Measurements from ENCODE around the gene SDHAF1.
"Not testable (repeated sequence)": the region's sequence is repeated elsewhere in the genome, so short reads cannot be mapped to it uniquely, and the experiment has no call there.

SDHAF1 gene

DNA sequence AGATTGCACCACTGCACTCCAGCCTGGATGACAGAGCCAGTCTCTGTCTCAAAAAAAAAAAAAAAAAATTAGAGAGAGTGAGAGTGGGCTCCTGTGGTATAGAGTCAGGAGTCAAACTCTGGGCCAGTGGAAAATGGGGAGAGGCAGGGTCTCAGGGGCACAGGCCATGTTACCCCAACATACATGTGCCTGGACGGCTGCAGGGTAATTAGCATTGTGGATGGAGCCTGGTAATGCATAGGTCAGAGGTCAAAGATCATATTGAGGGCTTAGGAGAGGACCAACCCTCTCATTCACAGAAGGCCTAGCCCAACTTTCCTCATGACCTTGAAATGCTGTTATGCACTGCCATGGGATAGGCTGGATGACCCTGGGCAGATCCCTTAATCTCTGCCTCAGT is 30.6 kb downstream of the SDHAF1 start:
- no peak for DNase-seq

- no peak for DNase-seq
These were observed 31.3 kb downstream of the SDHAF1 start for GRCh38 chr19:36026091-36026876.

DNA sequence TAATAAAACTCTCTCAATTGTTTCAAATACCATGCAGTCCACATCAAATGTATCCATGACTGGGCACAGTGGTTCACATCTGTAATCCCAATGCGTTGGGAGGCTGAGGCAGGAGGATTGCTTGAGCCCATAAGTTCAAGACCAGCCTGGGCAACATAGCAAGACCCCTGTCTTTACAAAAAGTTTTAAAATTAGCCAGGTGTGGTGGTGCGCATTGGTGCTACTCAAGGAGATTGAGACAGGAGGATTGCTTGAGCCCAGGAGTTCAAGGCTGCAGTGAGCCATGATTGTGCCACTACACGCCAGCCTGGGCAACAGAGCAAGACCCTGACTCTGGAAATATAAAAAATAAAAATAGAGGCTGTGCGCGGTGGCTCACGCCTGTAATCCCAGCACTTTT is 32.7 kb downstream of the SDHAF1 start:
- DNase-seq, result no peak

DNA sequence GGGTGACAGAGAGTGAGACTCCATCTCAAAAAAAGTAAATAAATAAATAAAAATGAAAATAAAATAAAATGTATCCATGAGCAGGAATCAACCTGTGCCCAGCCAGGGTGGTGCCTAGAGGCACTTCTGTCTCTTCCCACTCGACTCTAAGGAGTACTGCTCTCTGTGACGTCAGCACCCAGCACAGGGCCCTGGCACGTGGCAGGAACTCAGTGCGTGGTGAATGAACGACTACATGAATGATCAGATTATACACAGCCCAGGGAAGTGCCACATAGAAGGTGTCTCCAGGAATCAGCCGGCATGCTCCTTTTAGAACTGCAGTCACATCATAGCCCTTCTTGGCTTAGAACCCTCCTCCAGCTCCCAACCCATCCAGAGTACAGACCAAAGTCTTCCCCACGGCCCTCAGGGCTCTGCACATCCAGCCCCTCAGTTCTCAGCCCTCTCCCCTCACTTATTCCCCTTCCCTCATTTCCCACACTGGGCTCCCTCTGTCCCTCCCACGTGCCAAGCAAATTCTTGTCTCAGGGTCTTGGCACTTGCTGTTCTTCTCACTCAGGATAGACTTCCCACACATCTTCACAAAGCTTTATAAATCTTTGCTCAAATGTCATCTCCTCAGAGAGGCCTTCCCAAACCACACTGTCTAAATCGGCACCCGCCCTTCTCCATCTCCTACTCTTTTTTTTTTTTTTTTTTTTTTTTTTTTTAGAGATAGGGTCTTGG is 33.5 kb downstream of the SDHAF1 start:
- DNase-seq, result no peak

- no peak for DNase-seq
These were observed 35.5 kb downstream of the SDHAF1 start for GRCh38 chr19:36030264-36031148.

DNA sequence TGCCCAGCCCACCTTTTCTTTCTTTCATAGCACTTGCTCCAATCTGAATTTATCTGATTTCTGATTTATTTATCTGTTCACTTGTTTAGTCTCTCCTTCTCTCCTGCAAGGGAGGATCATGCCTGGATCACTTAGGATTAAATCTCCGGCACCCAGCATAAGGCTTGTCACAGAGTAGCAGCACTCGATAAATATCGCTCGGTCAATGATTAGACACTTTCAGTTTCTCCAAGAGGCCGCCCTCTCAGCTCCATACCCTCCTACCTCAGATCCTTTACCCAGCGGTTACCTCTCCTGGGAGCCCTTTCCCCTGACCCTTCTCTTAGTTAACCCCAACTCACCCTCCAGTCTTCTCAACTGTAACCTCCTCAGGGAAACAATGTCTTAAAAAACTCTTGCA is 36.3 kb downstream of the SDHAF1 start:
- no peak for DNase-seq

DNA sequence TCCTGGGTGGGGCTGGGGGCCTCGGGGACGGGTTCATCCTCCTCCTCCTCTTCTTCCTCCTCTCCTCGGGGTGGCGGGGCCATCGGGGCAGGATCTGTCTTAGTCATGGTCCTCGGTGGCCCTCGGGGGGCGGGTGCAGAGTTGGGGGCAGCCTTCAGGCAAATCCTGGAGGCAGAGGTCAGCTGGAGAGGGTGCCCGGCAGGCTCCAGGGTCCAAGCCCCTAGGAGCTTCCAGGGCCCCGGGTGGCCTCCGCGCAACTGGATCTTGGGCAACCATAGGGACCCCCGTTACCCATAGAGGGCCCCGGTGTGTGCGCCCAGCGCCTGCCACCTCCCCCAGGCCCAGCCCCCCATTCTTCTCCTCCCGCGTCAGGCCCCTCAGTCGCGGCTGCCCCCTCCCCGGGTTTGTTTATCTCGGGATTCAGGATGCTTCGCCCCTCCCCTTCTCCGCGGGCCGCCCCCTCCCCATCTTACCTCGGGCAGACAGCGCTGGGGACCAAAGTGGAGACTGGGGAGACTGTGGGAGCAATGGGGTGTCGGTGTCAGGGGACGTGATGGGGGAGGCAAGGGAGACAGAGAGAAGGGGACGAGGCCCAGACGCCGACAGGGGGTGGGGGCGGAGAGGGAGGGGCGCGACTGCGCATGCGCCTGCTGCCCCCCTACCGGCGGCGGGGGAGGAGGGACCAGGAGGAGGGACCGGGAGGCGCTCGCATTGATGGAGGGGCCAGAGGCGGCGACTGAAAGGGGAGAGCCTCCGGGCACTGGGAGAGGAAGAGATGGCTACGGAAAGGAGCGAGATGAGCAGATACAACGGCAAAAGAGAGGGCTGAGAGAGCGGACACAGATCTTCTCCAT is 37.5 kb downstream of the SDHAF1 start, which contains the start of gene CLIP3:
TSS of gene CLIP3 (minus strand) at position 623 of the 854 bp plus-strand sequence. CDS start at position 107, 516 bp downstream.
- DNase-seq, result peak; percentile 57

GRCh38 chr19:36040495-36040894 is 45.5 kb downstream of the SDHAF1 start:
- DNase-seq, result no peak

DNA sequence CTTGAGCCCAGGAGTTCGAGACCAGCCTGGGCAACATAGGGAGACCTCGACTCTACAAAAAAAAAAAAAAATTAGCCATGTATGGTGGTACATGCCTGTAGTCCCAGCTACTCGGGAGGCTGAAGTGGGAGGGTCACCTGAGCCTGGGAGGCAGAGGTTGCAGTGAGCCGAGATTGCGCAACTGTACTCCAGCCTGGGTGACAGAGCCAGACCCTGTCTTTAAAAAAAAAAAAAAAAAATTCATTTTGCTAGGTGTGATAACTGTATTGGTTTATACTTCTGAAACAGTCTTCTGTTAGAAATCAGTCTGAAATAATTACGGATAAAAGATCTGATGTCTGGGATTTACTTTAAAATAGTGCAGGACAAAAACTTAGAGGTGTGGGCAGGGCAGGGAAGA is 46.1 kb downstream of the SDHAF1 start:
- DNase-seq, result not testable (repeated sequence)

- no peak for DNase-seq
These were observed 46.8 kb downstream of the SDHAF1 start for GRCh38 chr19:36041831-36042230.

- no peak for DNase-seq
These were observed 49.0 kb downstream of the SDHAF1 start for GRCh38 chr19:36043952-36044351.

Measured in CD4-positive, alpha-beta T cell treated with Interleukin-17A for 4 hours (primary cell).